ENCODE results near the gene TRIM44.

GRCh38 chr11:35861191-35861590, 198.6 kb downstream of the TRIM44 start:
- no peak for TF ChIP-seq CTCF (IDR thresholded peaks at IDR 0.05; ENCODE audit: insufficient read depth, low read length, poor library complexity, severe bottlenecking)
- TF ChIP-seq EZH2phosphoT487 (conservative IDR thresholded peaks at IDR 0.05; ENCODE audit: low read length): no peak

Data from SU-DHL-6 (cell line).